22Rv1 (cell line): ENCODE data around the gene MAGEA11.
"Not testable (repeated sequence)": the region's sequence is repeated elsewhere in the genome, so short reads cannot be mapped to it uniquely, and the experiment has no call there.

Source experiments
- H3K27ac ChIP-seq: fragments of 450-650 bp; 2 replicates; pipeline ENCODE4 v1.5.1; 2017
- ZFX ChIP-seq: fragments of 450-650 bp; IDR thresholded peaks from 2 replicates; pipeline ENCODE4 v1.6.1; 2017; ENCODE audit warnings: antibody characterized with exemption, borderline replicate concordance
- TF ChIP-seq, protein P1 (sequence below): fragments of 450-650 bp; IDR thresholded peaks from 2 replicates; pipeline ENCODE4 v1.5.1; 2017; ENCODE audit warnings: mild to moderate bottlenecking

MAGEA11 gene, protein sequence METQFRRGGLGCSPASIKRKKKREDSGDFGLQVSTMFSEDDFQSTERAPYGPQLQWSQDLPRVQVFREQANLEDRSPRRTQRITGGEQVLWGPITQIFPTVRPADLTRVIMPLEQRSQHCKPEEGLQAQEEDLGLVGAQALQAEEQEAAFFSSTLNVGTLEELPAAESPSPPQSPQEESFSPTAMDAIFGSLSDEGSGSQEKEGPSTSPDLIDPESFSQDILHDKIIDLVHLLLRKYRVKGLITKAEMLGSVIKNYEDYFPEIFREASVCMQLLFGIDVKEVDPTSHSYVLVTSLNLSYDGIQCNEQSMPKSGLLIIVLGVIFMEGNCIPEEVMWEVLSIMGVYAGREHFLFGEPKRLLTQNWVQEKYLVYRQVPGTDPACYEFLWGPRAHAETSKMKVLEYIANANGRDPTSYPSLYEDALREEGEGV

DNA sequence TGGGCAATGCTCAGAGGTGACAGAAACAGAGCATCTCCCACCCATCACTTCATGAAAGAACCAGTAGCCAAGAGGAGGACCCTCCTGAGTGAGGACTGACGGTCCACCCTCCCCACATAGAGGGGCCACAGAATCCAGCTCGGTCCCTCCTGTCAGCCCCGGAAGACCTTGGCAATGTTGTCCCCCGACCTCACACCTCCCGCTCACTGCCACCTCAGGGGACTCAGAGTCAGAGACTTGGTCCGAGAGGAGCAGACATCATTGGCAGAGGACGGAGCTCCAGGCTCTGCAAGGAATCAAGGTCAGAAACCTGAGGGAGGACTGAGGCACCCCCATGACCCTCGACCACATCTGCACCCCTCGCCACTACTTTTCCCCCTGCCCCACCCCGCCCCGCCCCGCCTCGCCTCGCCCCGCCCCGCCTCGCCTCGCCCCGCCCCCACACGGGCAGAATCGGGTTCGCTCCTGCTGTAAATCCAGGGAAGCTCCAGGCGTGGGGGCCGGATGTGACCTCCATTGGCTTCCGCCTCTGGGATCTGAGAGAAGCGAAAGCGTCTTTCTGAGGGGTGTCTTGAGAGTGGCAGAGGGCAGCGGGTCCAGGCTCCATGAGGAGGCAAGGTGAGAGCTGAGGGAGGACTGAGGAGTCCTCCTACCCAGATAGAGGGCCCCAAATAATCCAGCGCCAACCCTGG, at the start of gene MAGEA11:
Gene MAGEA11, plus strand, starts transcription at position 516 of the 692 bp plus-strand sequence. CDS start 1,100 bp downstream, outside the sequence.
- no peak within 1 kb of the TSS for H3K27ac ChIP-seq
- TF ChIP-seq, protein P1, sequence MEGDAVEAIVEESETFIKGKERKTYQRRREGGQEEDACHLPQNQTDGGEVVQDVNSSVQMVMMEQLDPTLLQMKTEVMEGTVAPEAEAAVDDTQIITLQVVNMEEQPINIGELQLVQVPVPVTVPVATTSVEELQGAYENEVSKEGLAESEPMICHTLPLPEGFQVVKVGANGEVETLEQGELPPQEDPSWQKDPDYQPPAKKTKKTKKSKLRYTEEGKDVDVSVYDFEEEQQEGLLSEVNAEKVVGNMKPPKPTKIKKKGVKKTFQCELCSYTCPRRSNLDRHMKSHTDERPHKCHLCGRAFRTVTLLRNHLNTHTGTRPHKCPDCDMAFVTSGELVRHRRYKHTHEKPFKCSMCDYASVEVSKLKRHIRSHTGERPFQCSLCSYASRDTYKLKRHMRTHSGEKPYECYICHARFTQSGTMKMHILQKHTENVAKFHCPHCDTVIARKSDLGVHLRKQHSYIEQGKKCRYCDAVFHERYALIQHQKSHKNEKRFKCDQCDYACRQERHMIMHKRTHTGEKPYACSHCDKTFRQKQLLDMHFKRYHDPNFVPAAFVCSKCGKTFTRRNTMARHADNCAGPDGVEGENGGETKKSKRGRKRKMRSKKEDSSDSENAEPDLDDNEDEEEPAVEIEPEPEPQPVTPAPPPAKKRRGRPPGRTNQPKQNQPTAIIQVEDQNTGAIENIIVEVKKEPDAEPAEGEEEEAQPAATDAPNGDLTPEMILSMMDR = no peak
- no peak for TF ChIP-seq ZFX

DNA sequence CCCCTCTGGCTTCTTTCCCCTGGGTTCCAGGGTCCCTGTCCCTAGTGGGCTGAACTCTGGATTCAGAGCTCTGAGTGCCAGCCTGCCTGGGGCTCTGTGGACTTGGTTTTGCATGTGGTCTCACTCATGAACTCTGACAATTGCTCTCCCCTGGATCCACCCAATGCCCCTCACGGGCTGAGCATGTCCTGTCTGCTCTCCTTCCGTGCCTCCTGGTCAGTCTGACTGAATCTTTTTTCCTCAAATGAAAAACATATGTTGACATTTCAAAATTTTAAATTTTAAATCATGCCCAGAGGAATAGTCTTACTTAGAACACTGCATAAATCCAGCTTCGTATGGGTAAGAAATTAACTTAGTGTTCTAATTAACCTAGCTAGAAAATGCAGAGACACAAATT, 36.8 kb upstream of the MAGEA11 start:
- H3K27ac ChIP-seq = not testable (repeated sequence)

DNA sequence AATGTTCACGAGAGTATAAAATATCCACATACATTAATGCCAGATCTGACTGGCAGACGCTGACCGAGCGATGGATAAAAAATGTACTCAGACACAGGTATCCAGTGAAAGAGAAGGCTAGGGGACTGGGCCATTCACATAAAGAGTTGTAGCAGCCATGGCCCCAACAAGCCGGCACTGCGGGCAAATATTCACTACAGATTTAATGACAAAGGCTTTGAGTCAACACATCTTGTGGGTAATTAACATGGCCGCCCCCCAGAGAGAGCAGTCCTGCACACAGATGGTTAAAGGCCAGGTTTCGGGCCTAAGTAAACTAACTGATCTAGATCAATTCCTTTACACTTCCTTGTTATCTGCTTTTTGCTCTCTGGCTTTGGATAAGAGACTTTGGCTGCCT, 36.3 kb upstream of the MAGEA11 start:
- H3K27ac ChIP-seq = not testable (repeated sequence)

DNA sequence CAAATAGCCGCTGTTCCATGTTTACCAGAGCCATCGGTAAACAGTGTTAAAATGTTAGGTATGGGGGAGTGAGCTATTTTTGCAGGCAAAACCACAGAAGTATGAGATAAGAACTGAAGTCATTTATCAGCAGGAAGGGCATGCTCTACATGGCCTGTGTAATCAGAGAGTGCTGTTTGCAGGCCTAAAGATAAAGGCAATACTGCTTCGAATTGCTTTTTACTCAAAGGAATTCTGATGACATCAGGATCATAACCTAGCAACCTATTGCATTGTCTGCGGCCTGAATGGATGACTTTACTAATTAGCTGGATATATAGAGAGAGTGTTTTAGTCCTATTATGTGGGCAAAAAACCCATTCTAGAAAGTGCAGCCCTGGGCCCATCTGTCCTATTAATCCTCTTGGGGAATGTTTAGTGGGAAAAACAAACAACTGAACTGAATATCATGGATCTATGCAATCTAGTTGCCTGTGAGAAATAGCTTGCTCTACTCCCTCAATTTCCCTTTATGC, 32.6 kb upstream of the MAGEA11 start:
- H3K27ac ChIP-seq = not testable (repeated sequence)

DNA sequence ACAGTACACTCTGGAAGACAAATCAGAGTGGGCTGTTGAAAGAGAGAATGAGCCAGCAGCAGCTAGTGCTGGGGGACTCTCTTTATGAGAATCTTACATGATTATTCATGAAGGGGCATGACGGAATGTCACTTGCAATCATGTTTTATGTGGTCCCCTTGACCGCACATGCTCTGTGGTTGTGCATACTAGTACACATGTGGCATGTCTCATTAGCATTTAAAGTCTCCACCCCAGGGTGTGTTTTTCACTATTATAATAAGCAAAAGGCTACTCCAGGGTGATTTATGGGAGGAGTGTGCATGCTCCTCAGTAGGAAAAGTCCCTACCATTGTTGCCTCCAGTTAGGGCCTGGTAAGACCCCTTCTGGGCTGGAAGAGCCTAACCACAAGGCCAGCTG, 30.7 kb upstream of the MAGEA11 start:
- TF ChIP-seq, protein P1 = no peak
- TF ChIP-seq ZFX = no peak
- no peak overlapping the region for H3K27ac ChIP-seq

DNA sequence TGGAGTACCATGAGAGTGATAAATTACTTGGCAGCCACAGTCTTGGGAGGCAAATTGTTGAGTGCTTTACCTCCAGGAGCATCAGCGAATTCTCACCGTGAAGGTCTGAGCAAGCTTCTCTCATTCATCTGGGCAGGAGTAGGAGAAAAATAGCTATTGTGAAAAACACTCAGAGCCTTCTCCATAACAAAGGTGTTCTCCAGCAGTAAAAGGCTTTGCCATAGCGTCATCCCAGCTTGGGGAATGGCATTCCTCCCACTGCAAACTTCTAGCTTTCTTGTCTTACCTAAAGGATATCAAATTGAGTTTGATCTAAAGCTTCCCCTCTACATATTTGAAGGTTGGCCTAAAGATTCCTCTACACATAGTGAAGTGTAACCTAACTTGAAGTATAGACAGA, 29.8 kb upstream of the MAGEA11 start:
- no peak overlapping the region for H3K27ac ChIP-seq
- no peak for TF ChIP-seq ZFX
- TF ChIP-seq, protein P1 = no peak

DNA sequence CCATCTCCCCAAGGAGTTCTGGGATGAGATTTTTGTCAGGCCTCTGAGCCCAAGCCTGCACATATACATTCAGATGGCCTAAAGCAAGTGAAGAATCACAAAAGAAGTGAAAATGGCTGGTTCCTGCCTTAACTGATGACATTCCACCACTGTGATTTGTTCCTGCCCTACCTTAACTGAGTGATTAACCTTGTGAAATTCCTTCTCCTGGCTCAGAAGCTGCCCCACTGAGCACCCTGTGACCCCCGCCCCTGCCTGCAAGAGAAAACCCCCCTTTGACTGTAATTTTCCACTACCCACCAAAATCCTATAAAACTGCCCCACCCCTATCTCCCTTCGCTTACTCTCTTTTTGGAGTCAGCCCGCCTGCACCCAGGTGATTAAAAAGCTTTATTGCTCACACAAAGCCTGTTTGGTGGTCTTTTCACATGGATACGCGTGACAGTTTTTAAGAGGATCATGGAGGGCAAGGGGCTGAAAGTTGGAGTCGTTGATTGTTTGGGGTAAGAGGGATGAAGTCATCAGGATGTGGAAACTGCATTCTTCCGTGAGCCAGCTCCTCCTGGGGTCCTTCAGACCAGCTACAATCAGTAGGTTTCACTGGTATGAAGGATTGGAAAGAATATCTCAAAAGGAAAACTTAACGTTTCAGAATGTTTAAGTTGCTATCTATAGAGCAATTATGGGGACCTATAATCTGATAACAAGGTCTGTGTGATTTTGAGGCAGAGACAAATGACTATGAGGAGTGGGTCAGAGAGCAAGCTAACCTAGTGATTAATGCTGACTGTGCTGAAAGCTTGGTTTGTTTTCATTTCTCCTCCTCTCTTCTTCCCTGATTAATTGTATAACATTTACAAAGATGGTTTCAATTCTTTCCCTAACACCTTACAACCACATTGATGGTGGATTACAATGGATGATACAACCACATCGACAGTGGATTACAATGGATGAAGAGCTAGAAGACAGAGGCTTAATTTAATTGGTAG, 28.6 kb upstream of the MAGEA11 start:
- no peak overlapping the region for H3K27ac ChIP-seq
- TF ChIP-seq ZFX = no peak
- TF ChIP-seq, protein P1 = no peak

DNA sequence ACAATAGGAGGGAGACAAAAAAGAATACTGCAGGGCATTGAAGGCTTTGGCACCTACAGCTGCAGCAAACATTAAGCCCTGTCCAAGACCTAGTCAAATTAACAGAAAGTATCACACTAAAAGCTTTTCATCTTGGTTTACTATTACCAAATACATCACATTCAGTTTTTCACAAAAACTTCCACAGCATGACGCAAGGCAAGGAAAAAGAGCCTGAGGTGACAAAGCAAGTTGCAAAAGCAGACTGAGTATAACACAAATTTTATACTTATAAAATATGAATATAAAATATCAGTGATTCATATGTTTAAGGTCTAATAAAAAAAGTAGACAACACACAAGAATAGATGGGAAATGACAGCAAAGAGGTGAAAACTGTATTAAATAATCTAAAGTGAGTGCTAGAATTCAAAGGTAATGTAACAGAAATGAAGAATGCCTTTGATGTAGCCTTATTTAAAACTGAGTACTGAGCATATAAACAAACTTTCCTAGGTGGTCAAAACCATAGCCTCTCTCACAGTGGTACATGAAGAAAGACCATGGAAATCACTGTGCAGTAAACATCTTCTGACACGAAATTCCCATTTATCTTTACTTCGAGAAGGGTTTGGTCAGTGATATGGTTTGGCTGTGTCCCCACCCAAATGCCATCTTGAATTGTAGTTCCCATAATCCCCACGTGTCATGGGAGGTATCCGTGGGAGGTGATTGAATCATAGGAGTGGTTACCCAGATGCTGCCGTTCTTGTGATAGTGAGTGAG, 27.7 kb upstream of the MAGEA11 start:
- TF ChIP-seq ZFX = no peak
- TF ChIP-seq, protein P1 = no peak
- no peak overlapping the region for H3K27ac ChIP-seq
